ENCODE measurements around the gene ELAC1. TPM values are rescaled to one million over a fixed set of nuclear protein-coding genes. Genes with fewer than 3 reads are reported as not detected.

ELAC1 gene
- total RNA-seq, 2 donors from 2014 or later = 9.6 to 10.2 TPM

DNA sequence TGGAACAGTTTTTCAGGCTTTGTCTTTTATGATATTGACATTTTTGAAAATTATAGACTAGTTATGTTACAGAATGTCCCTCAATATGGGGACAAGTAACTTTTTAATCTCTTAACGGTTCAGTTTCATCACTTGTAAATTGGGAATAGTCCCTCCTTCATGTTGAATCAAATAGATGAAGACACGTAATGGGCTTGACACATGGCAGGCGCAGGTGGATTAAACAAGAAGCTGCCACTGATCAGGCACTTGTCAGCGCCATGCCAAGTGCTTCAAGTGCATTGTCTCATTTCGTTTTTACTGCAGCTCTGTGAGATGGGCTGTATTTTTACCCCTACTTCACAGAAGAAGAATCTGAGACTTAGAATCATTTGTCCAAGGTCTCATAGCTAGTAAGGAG lies 52.7 kb downstream of the ELAC1 start:
- no peak for ATAC-seq
- Histone ChIP-seq H3K27ac (no peak overlapping the region), H3K4me3 (no peak overlapping the region), H3K27me3 (no peaks in the 10 kb centered on the region), H3K36me3 (replicated peaks in 1 of 2; ENCODE audit: insufficient read depth in 1 of 2, low read depth in 2 of 2) (no peaks in the 10 kb centered on the region), H3K9me3 (no peaks in the 10 kb centered on the region), H3K4me1 (no peaks in the 10 kb centered on the region)
- TF ChIP-seq POLR2A (IDR thresholded peaks at IDR 0.05) = no peak
- TF ChIP-seq, protein P1, sequence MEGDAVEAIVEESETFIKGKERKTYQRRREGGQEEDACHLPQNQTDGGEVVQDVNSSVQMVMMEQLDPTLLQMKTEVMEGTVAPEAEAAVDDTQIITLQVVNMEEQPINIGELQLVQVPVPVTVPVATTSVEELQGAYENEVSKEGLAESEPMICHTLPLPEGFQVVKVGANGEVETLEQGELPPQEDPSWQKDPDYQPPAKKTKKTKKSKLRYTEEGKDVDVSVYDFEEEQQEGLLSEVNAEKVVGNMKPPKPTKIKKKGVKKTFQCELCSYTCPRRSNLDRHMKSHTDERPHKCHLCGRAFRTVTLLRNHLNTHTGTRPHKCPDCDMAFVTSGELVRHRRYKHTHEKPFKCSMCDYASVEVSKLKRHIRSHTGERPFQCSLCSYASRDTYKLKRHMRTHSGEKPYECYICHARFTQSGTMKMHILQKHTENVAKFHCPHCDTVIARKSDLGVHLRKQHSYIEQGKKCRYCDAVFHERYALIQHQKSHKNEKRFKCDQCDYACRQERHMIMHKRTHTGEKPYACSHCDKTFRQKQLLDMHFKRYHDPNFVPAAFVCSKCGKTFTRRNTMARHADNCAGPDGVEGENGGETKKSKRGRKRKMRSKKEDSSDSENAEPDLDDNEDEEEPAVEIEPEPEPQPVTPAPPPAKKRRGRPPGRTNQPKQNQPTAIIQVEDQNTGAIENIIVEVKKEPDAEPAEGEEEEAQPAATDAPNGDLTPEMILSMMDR (IDR thresholded peaks at IDR 0.05) = no peak
- intact Hi-C loops (cut with DNase I) = no loop called here
- no peak for DNase-seq
- 81 to 82% methylated on average over 5 of the region's 5 CpGs for WGBS, 2 donors

DNA sequence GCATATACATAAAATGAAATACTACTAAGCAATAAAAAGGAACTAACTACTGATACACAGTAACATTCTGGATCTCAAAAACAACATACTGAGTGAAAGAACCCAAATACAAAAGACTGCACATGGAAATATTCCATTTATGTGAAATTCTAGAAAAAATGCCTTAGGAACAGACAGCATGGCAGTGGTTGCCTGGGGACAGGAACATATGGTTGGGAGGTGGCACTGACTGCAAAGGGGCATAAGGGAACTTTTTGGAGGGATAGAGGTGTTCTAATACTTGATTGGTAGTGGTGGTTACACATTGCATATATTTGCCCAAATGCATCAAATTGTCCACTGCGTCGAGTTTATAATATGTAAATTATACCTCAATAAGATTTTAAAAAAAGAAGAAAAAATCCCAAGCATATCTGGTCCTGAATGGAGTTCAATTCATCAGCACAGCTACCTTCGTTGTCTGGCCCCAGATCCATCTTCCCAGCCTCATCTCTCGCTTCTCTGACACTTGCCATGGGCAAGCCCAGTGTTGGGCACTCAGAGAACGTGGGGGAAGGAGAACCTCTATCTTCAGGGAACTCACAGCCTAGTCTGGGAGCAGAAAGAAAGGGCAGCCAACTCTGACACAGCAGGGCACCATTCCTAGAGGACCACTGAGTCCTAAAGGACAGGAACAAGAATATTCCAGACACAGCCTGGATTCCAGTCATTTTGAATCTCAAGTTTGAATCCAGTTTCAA lies 53.6 kb downstream of the ELAC1 start:
- TF ChIP-seq, protein P1 (IDR thresholded peaks at IDR 0.05) = no peak
- TF ChIP-seq POLR2A (IDR thresholded peaks at IDR 0.05) = no peak
- DNase-seq (no peak), ATAC-seq (no peak)
- H3K27me3 ChIP-seq = no peaks in the 10 kb centered on the region
- intact Hi-C loops (cut with DNase I) = no loop called here
- no peaks in the 10 kb centered on the region for H3K4me1 ChIP-seq
- no peak overlapping the region for H3K4me3 ChIP-seq
- 92 to 93% methylated on average over 5 of the region's 5 CpGs for WGBS, 2 donors
- no peaks in the 10 kb centered on the region for H3K9me3 ChIP-seq
- no peaks in the 10 kb centered on the region for H3K36me3 ChIP-seq (replicated peaks in 1 of 2; ENCODE audit: insufficient read depth in 1 of 2, low read depth in 2 of 2)
- H3K27ac ChIP-seq = no peak overlapping the region

GRCh38 chr18:51025512-51025911 lies 57.7 kb downstream of the ELAC1 start:
- no peak for ATAC-seq
- H3K27ac ChIP-seq = no peak overlapping the region
- DNase-seq = no peak
- no peak overlapping the region for H3K4me3 ChIP-seq
- no peaks in the 10 kb centered on the region for H3K27me3 ChIP-seq
- H3K36me3 ChIP-seq (replicated peaks in 1 of 2; ENCODE audit: insufficient read depth in 1 of 2, low read depth in 2 of 2) = no peaks in the 10 kb centered on the region
- WGBS, 2 donors = 74 to 77% methylated on average over 2 of the region's 2 CpGs
- no peak for TF ChIP-seq POLR2A (IDR thresholded peaks at IDR 0.05)
- TF ChIP-seq, protein P1 (IDR thresholded peaks at IDR 0.05) = no peak
- intact Hi-C loops (cut with DNase I) = no loop called here
- peaks cover 22% of the 10 kb centered on the region for H3K4me1 ChIP-seq
- no peaks in the 10 kb centered on the region for H3K9me3 ChIP-seq

- Histone ChIP-seq H3K36me3 (replicated peaks in 1 of 2; ENCODE audit: insufficient read depth in 1 of 2, low read depth in 2 of 2) (no peaks in the 10 kb centered on the region), H3K9me3 (no peaks in the 10 kb centered on the region), H3K27ac (no peak overlapping the region), H3K4me1 (peaks cover 45% of the 10 kb centered on the region), H3K27me3 (no peaks in the 10 kb centered on the region), H3K4me3 (no peak overlapping the region)
- WGBS, 2 donors = 79 to 88% methylated on average over 4 of the region's 4 CpGs
- no peak for TF ChIP-seq POLR2A (IDR thresholded peaks at IDR 0.05)
- TF ChIP-seq, protein P1 (IDR thresholded peaks at IDR 0.05) = no peak
- DNase-seq (no peak), ATAC-seq (no peak)
- intact Hi-C loops (cut with DNase I) = no loop called here
These were observed 60.5 kb downstream of the ELAC1 start for GRCh38 chr18:51028201-51028805.

DNA sequence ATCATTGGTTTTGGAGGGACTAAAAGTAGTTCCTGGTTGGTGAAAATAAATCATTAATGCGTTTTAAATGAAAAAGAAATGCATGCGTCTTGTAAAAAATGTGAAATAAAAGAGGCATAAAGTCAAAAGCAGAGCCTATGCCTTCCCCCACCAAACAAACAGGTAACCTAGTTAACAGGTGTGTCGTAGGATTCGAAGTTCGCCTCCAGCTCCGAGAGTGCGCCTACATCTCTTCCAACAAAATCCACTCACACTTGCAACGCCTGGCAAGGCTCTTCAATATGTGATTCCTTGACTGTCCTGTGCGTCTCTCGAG lies 61.5 kb downstream of the ELAC1 start:
- H3K36me3 ChIP-seq (replicated peaks in 1 of 2; ENCODE audit: insufficient read depth in 1 of 2, low read depth in 2 of 2) = no peaks in the 10 kb centered on the region
- H3K9me3 ChIP-seq = no peaks in the 10 kb centered on the region
- TF ChIP-seq POLR2A (IDR thresholded peaks at IDR 0.05) = no peak
- TF ChIP-seq, protein P1 (IDR thresholded peaks at IDR 0.05) = no peak
- peaks cover 53% of the 10 kb centered on the region for H3K4me1 ChIP-seq
- peak overlapping the region; percentile 95 to 98 (median 98) for H3K27ac ChIP-seq
- 4 to 6% methylated on average over 10 of the region's 10 CpGs for WGBS, 2 donors
- intact Hi-C loops (cut with DNase I) = no loop called here
- DNase-seq (no peak), ATAC-seq (no peak)
- no peaks in the 10 kb centered on the region for H3K27me3 ChIP-seq
- H3K4me3 ChIP-seq = peak overlapping the region in 1 of 2 donors; percentile 40

All from body of pancreas (tissue), 4 donors.